K562 (cell line): Measurements from ENCODE around the gene ITGAL. TPM values are rescaled to one million over a fixed set of nuclear protein-coding genes. Genes with fewer than 3 reads are reported as not detected.

Experiments used
- BRCA1 ChIP-seq, 2 experiments: fragments of 450-650 bp in 1 of 2; sonication (generic) in 1 of 2; formaldehyde crosslinking in 1 of 2; IDR thresholded peaks; 2 replicates each; pipeline versions ENCODE4 v1.5.0 to v1.6.1; 2017 to 2020; ENCODE audit warnings: mild to moderate bottlenecking in 1 of 2, missing genetic modification reagents in 1 of 2
- CBFA2T2 ChIP-seq: fragments of 450-650 bp; conservative IDR thresholded peaks from 2 replicates; pipeline ENCODE4 v1.6.1; 2017; ENCODE audit warnings: mild to moderate bottlenecking
- CBFA2T3 ChIP-seq: fragments of 450-650 bp; IDR thresholded peaks from 2 replicates; pipeline ENCODE4 v1.6.1; 2017
- ELF2 ChIP-seq: fragments of 250-450 bp; sonication (Bioruptor Pico); IDR thresholded peaks from 2 replicates; pipeline ENCODE4 v1.5.0; 2021; ENCODE audit warnings: mild to moderate bottlenecking
- FOXP1 ChIP-seq: sonication (generic); formaldehyde crosslinking; IDR thresholded peaks from 2 replicates; pipeline ENCODE4 v1.8.0; 2022; ENCODE audit warnings: mild to moderate bottlenecking, missing genetic modification reagents
- GTF2F1 ChIP-seq: IDR thresholded peaks from 2 replicates; pipeline ENCODE4 v1.6.1; 2011; ENCODE audit warnings: low read depth, low read length, improper control_type of control experiment
- PML ChIP-seq: IDR thresholded peaks from 2 replicates; pipeline ENCODE4 v1.6.1; 2012; ENCODE audit warnings: low read length, inconsistent platforms
- SRSF9 ChIP-seq: fragments of 200-400 bp; formaldehyde crosslinking; IDR thresholded peaks from 2 replicates; pipeline ENCODE4 v1.6.1; 2017; ENCODE audit warnings: low read depth, low read length, borderline replicate concordance
- STAT5B ChIP-seq: fragments of 250-450 bp; sonication (Bioruptor Pico); IDR thresholded peaks from 2 replicates; pipeline ENCODE4 v1.8.0; 2021; ENCODE audit warnings: mild to moderate bottlenecking, inconsistent platforms
- TGIF2 ChIP-seq: sonication (generic); formaldehyde crosslinking; IDR thresholded peaks from 2 replicates; pipeline ENCODE4 v1.8.1; 2022; ENCODE audit warnings: mild to moderate bottlenecking, missing genetic modification reagents, moderate library complexity
- YY1 ChIP-seq, 3 experiments: IDR thresholded peaks; 2 replicates each; pipeline ENCODE4 v1.6.1; 2011; ENCODE audit warnings: low read length in 2 of 3, mild to moderate bottlenecking in 2 of 3, moderate library complexity in 2 of 3, borderline replicate concordance in 1 of 3, control low read depth in 1 of 3, low read depth in 1 of 3; ENCODE audit not compliant: insufficient read depth in 3 of 3, insufficient replicate concordance in 2 of 3, control insufficient read depth in 1 of 3, insufficient read length in 1 of 3; ENCODE audit errors: extremely low read depth in 1 of 3
- ZNF23 ChIP-seq: fragments of 250-450 bp; sonication (Bioruptor Pico); IDR thresholded peaks from 2 replicates; pipeline ENCODE4 v1.4.0; 2020; ENCODE audit warnings: mild to moderate bottlenecking
- polyA plus RNA-seq, 8 experiments: library from polyadenylated mRNA; depleted of rRNA in 4 of 8; stranded (reverse) in 5 of 8; unstranded in 3 of 8; fragments of >200 nt; fragmentation: Nextera tagmentation in 2 of 8; fragmentation: Illumina TruSeq in 1 of 8; extraction: Ambion mirVana in 2 of 8; extraction: Trizol in 1 of 8; gene quantifications; 2 replicates each; pipeline versions ENCODE4 v1.2.1 to v1.2.3, GENCODE V29; 2011 to 2014; ENCODE audit warnings: inconsistent platforms in 1 of 8, missing spikeins in 1 of 8
- total RNA-seq, 7 experiments: library from RNA; depleted of rRNA in 6 of 7; stranded (reverse); fragments of >200 nt in 6 of 7; fragmentation: Illumina TruSeq in 2 of 7; extraction: Trizol in 2 of 7; gene quantifications; 2 replicates each; pipeline versions ENCODE4 v1.2.1 to v1.2.3, GENCODE V29; 2011 to 2021; ENCODE audit warnings: low replicate concordance in 1 of 7
- TF ChIP-seq, protein P1 (sequence below): fragments of 450-650 bp; formaldehyde crosslinking; IDR thresholded peaks from 2 replicates; pipeline ENCODE4 v1.4.0; 2020; ENCODE audit warnings: mild to moderate bottlenecking, moderate library complexity
- TF ChIP-seq, protein P2 (sequence below): sonication (generic); formaldehyde crosslinking; IDR thresholded peaks from 2 replicates; pipeline ENCODE4 v1.8.0; 2022; ENCODE audit warnings: mild to moderate bottlenecking, missing genetic modification reagents
- TF ChIP-seq, protein P3 (sequence below): fragments of 250-450 bp; sonication (Bioruptor Pico); IDR thresholded peaks from 2 replicates; pipeline ENCODE4 v1.4.0; 2020
- TF ChIP-seq, protein P4 (sequence below): fragments of 450-650 bp; IDR thresholded peaks from 2 replicates; pipeline ENCODE4 v1.6.1; 2014; ENCODE audit warnings: low read depth, mild to moderate bottlenecking, moderate library complexity, borderline replicate concordance
- TF ChIP-seq, protein P5 (sequence below): fragments of 450-650 bp; IDR thresholded peaks from 2 replicates; pipeline ENCODE4 v1.6.1; 2018; ENCODE audit warnings: mild to moderate bottlenecking, low read depth; ENCODE audit not compliant: partially characterized antibody
- TF ChIP-seq, protein P6 (sequence below): fragments of 250-450 bp; sonication (Bioruptor Pico); IDR thresholded peaks from 2 replicates; pipeline ENCODE4 v1.6.1; 2021; ENCODE audit warnings: mild to moderate bottlenecking

Gene ITGAL
- total and polyA plus RNA-seq, 9 of the 15 experiments (the other 6 are each of a cell fraction or from before 2014, with no cell fraction given), result 0.01 to 0.53 TPM; not detected in 7

DNA sequence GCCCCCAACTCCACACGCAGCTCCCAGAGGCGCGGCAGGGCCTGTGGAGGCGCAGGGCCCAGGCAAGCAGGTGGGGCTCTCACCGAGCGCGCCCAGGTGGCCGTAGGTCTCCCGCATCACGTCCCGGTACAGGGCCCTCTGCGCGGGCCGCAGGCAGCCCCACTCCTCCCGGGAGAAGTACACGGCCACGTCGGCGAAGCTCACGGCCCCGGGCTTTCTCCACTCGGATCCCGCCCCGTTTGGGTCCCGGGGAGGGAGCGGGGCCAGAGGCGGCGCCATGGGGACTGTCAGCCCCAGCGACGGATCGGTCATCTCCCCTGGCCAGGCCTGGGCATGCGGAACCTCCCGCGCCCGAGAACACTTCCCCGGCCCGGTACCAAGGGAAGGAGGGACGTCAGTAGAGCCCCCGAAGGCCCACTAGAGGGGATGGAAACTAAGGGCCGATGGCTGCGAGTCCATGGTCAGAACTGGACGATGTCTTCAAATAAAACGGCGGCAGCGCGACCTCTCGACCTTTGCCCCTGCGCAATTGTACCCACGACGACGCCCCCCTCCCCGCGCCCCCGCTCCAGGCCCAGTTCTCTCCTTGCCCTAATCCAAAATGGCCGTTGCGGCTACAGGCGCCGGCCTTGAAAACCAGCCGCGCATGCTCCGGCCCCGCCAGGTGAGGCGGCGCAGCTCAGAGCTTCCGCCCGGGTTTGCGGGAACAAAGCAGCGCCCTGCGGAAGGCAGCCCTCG, 62.0 kb downstream of the ITGAL start, which contains the start of gene ZNF747 (continued):
- TF ChIP-seq, protein P1, sequence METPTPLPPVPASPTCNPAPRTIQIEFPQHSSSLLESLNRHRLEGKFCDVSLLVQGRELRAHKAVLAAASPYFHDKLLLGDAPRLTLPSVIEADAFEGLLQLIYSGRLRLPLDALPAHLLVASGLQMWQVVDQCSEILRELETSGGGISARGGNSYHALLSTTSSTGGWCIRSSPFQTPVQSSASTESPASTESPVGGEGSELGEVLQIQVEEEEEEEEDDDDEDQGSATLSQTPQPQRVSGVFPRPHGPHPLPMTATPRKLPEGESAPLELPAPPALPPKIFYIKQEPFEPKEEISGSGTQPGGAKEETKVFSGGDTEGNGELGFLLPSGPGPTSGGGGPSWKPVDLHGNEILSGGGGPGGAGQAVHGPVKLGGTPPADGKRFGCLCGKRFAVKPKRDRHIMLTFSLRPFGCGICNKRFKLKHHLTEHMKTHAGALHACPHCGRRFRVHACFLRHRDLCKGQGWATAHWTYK (CRISPR knock-in tag), result no peak
- TF ChIP-seq PML (no peak), SRSF9 (no peak), ZNF23 (CRISPR knock-in tag) (no peak), STAT5B (CRISPR knock-in tag) (no peak), GTF2F1 (0 out of 2 replicates have a peak, but pooled peaks have one; percentile 58), TGIF2 (no peak), YY1 (IDR thresholded peaks at IDR 0.05; ENCODE audit: borderline replicate concordance in 1 of 3, control insufficient read depth in 1 of 3, extremely low read depth in 1 of 3, insufficient read depth in 3 of 3, insufficient read length in 1 of 3, insufficient replicate concordance in 2 of 3, low read depth in 1 of 3, low read length in 2 of 3) (peak; percentile 98 to 100 (median 100)), ELF2 (CRISPR knock-in tag) (peak; percentile 99), CBFA2T2 (no peak), BRCA1 (IDR thresholded peaks at IDR 0.05) (no peak), BRCA1 (CRISPR knock-in tag; IDR thresholded peaks at IDR 0.05) (no peak), CBFA2T3 (no peak), FOXP1 (CRISPR knock-in tag) (peak; percentile 58; the same call in 1 of the 2 replicates)
- TF ChIP-seq, protein P2, sequence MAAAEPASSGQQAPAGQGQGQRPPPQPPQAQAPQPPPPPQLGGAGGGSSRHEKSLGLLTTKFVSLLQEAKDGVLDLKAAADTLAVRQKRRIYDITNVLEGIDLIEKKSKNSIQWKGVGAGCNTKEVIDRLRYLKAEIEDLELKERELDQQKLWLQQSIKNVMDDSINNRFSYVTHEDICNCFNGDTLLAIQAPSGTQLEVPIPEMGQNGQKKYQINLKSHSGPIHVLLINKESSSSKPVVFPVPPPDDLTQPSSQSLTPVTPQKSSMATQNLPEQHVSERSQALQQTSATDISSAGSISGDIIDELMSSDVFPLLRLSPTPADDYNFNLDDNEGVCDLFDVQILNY (CRISPR knock-in tag), result no peak
- TF ChIP-seq, protein P3, sequence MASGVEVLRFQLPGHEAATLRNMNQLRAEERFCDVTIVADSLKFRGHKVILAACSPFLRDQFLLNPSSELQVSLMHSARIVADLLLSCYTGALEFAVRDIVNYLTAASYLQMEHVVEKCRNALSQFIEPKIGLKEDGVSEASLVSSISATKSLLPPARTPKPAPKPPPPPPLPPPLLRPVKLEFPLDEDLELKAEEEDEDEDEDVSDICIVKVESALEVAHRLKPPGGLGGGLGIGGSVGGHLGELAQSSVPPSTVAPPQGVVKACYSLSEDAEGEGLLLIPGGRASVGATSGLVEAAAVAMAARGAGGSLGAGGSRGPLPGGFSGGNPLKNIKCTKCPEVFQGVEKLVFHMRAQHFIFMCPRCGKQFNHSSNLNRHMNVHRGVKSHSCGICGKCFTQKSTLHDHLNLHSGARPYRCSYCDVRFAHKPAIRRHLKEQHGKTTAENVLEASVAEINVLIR (CRISPR knock-in tag), result peak; percentile 31; the same call in 1 of the 2 replicates
- TF ChIP-seq, protein P4, sequence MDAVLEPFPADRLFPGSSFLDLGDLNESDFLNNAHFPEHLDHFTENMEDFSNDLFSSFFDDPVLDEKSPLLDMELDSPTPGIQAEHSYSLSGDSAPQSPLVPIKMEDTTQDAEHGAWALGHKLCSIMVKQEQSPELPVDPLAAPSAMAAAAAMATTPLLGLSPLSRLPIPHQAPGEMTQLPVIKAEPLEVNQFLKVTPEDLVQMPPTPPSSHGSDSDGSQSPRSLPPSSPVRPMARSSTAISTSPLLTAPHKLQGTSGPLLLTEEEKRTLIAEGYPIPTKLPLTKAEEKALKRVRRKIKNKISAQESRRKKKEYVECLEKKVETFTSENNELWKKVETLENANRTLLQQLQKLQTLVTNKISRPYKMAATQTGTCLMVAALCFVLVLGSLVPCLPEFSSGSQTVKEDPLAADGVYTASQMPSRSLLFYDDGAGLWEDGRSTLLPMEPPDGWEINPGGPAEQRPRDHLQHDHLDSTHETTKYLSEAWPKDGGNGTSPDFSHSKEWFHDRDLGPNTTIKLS, result no peak
- TF ChIP-seq, protein P5, sequence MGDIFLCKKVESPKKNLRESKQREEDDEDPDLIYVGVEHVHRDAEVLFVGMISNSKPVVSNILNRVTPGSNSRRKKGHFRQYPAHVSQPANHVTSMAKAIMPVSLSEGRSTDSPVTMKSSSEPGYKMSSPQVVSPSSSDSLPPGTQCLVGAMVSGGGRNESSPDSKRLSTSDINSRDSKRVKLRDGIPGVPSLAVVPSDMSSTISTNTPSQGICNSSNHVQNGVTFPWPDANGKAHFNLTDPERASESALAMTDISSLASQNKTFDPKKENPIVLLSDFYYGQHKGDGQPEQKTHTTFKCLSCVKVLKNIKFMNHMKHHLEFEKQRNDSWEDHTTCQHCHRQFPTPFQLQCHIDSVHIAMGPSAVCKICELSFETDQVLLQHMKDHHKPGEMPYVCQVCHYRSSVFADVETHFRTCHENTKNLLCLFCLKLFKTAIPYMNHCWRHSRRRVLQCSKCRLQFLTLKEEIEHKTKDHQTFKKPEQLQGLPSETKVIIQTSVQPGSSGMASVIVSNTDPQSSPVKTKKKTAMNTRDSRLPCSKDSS, result no peak
- TF ChIP-seq, protein P6, sequence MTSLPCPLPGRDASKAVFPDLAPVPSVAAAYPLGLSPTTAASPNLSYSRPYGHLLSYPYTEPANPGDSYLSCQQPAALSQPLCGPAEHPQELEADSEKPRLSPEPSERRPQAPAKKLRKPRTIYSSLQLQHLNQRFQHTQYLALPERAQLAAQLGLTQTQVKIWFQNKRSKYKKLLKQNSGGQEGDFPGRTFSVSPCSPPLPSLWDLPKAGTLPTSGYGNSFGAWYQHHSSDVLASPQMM (CRISPR knock-in tag), result no peak
